SK-N-SH (cell line): Measurements from ENCODE around the gene GIPC2. TPM values are rescaled to one million over a fixed set of nuclear protein-coding genes. Genes with fewer than 3 reads are reported as not detected.

Experiments
- CTCF ChIA-PET: fragments of 300-600, 350-600 bp; formaldehyde crosslinking; extraction: SDS; loops from one replicate; lab custom pipeline; 2021; lab: Yijun Ruan, JAX
- POLR2A ChIA-PET: fragments of 350-600 bp; sonication (Branson Sonifier 250); formaldehyde crosslinking; extraction: SDS; loops from one replicate; lab custom pipeline; 2020; ENCODE audit warnings: antibody characterized with exemption, inconsistent platforms; lab: Yijun Ruan, JAX
- DNase-seq: peaks from one replicate; pipeline ENCODE4 v3.0.0; 2012
- H2AFZ ChIP-seq: fragments of 200-600 bp; sonication (generic); 2 replicates; pipeline ENCODE4 v1.8.1; 2016; ENCODE audit warnings: antibody characterized with exemption, mild to moderate bottlenecking, low read depth
- H3F3A ChIP-seq: fragments of 200-600 bp; sonication (generic); replicated peaks from 2 replicates; pipeline ENCODE3; 2016; ENCODE audit warnings: antibody characterized with exemption, mild to moderate bottlenecking; ENCODE audit not compliant: insufficient read depth
- H3K27ac ChIP-seq, 2 experiments: fragments of 200-500 bp in 1 of 2; fragments of 200-600 bp in 1 of 2; sonication (Bioruptor generic) in 1 of 2; sonication (generic), shearing (Covaris generic) in 1 of 2; 2 replicates each; pipeline versions ENCODE4 v1.5.1 to v1.6.1; 2014 to 2016; ENCODE audit warnings: low read depth in 2 of 2, inconsistent platforms in 1 of 2, low read length in 1 of 2, mild to moderate bottlenecking in 1 of 2, mixed read lengths in 1 of 2
- H3K27me3 ChIP-seq: fragments of 200-600 bp; sonication (generic), shearing (Covaris generic); 2 replicates; pipeline ENCODE4 v1.6.1; 2016; ENCODE audit warnings: mixed run types; ENCODE audit not compliant: insufficient read depth
- H3K36me3 ChIP-seq, 2 experiments: fragments of 200-500 bp in 1 of 2; fragments of 200-600 bp in 1 of 2; sonication (Bioruptor generic) in 1 of 2; sonication (generic) in 1 of 2; replicated peaks in 1 of 2; 2 replicates each; pipeline versions ENCODE3 to v1.5.1; 2014 to 2016; ENCODE audit warnings: low read length in 1 of 2, mild to moderate bottlenecking in 1 of 2; ENCODE audit not compliant: insufficient read depth in 2 of 2, control insufficient read depth in 1 of 2
- H3K4me1 ChIP-seq, 2 experiments: fragments of 200-500 bp in 1 of 2; fragments of 200-600 bp in 1 of 2; sonication (Bioruptor generic) in 1 of 2; sonication (generic), shearing (Covaris generic) in 1 of 2; 2 replicates each; pipeline versions ENCODE4 v1.5.1 to v1.6.1; 2014 to 2016; ENCODE audit warnings: low read depth in 1 of 2, low read length in 1 of 2, mixed run types in 1 of 2; ENCODE audit not compliant: insufficient read depth in 2 of 2, control insufficient read depth in 1 of 2
- H3K4me2 ChIP-seq: fragments of 200-600 bp; sonication (generic), shearing (Covaris generic); 2 replicates; pipeline ENCODE4 v1.6.1; 2017; ENCODE audit warnings: mixed run types
- H3K4me3 ChIP-seq, 2 experiments: fragments of 200-500 bp in 1 of 2; fragments of 200-600 bp in 1 of 2; sonication (Bioruptor generic) in 1 of 2; sonication (generic), shearing (Covaris generic) in 1 of 2; 2 replicates each; pipeline versions ENCODE4 v1.5.1 to v1.8.1; 2014 to 2016; ENCODE audit warnings: low read depth in 2 of 2, inconsistent platforms in 1 of 2, low read length in 1 of 2, mild to moderate bottlenecking in 1 of 2, mixed read lengths in 1 of 2, moderate library complexity in 1 of 2
- H3K79me2 ChIP-seq: fragments of 200-600 bp; sonication (generic); 2 replicates; pipeline ENCODE4 v1.8.1; 2017; ENCODE audit warnings: mild to moderate bottlenecking; ENCODE audit not compliant: insufficient read depth
- H3K9ac ChIP-seq: fragments of 200-600 bp; sonication (generic); 2 replicates; pipeline ENCODE4 v1.6.1; 2017; ENCODE audit warnings: mixed run types
- H3K9me2 ChIP-seq: fragments of 200-600 bp; sonication (generic); 2 replicates; pipeline ENCODE4 v1.6.1; 2017; ENCODE audit warnings: mixed run types
- H3K9me3 ChIP-seq: fragments of 200-600 bp; sonication (generic); 2 replicates; pipeline ENCODE4 v1.6.1; 2017; ENCODE audit warnings: mixed run types, mild to moderate bottlenecking, moderate library complexity
- H4K20me1 ChIP-seq: fragments of 200-600 bp; sonication (generic); 2 replicates; pipeline ENCODE4 v1.6.1; 2017; ENCODE audit warnings: mild to moderate bottlenecking, mixed run types; ENCODE audit not compliant: insufficient read depth
- CTCF ChIP-seq: fragments of 200-600 bp; sonication (generic); IDR thresholded peaks from 2 replicates; pipeline ENCODE4 v1.6.1; 2017; ENCODE audit warnings: antibody characterized with exemption, mild to moderate bottlenecking, moderate library complexity
- ELF1 ChIP-seq: IDR thresholded peaks from 2 replicates; pipeline ENCODE4 v1.4.0; 2012
- EP300 ChIP-seq, 2 experiments: IDR thresholded peaks; 2 replicates each; pipeline versions ENCODE4 v1.4.0 to v1.6.1; 2012; ENCODE audit warnings: borderline replicate concordance in 1 of 2, low read depth in 1 of 2, low read length in 1 of 2
- EZH2phosphoT487 ChIP-seq: fragments of 200-600 bp; sonication (generic); IDR thresholded peaks from 2 replicates; pipeline ENCODE4 v1.6.1; 2017; ENCODE audit warnings: low read depth, mixed run types, mild to moderate bottlenecking, antibody characterized with exemption, moderate library complexity, borderline replicate concordance
- FOSL2 ChIP-seq: IDR thresholded peaks from 2 replicates; pipeline ENCODE4 v1.4.0; 2012; ENCODE audit warnings: low read depth, mild to moderate bottlenecking, moderate library complexity, borderline replicate concordance
- FOXM1 ChIP-seq: IDR thresholded peaks from 2 replicates; pipeline ENCODE4 v1.4.0; 2012; ENCODE audit warnings: low read depth, mild to moderate bottlenecking
- IRF3 ChIP-seq: fragments of 150-350 bp; IDR thresholded peaks from 2 replicates; pipeline ENCODE4 v1.6.1; 2016; ENCODE audit warnings: mild to moderate bottlenecking, low read depth, low read length
- JUND ChIP-seq: IDR thresholded peaks from 2 replicates; pipeline ENCODE4 v1.4.0; 2012
- MAX ChIP-seq: IDR thresholded peaks from 2 replicates; pipeline ENCODE4 v1.4.0; 2012; ENCODE audit warnings: low read depth
- MEF2A ChIP-seq: IDR thresholded peaks from 2 replicates; pipeline ENCODE4 v1.4.0; 2012; ENCODE audit warnings: low read depth, borderline replicate concordance
- MXI1 ChIP-seq: IDR thresholded peaks from 2 replicates; pipeline ENCODE4 v1.6.1; 2012; ENCODE audit warnings: mild to moderate bottlenecking, low read depth, low read length, improper control_type of control experiment
- NFIC ChIP-seq: IDR thresholded peaks from 2 replicates; pipeline ENCODE4 v1.4.0; 2012; ENCODE audit warnings: borderline replicate concordance
- PBX3 ChIP-seq: IDR thresholded peaks from 2 replicates; pipeline ENCODE4; 2012
- RAD21 ChIP-seq: IDR thresholded peaks from 2 replicates; pipeline ENCODE4 v1.6.1; 2012; ENCODE audit warnings: mild to moderate bottlenecking, low read length
- RCOR1 ChIP-seq: fragments of 150-350 bp; IDR thresholded peaks from 2 replicates; pipeline ENCODE4 v1.6.1; 2017; ENCODE audit warnings: antibody characterized with exemption, low read length
- REST ChIP-seq: IDR thresholded peaks from 2 replicates; pipeline ENCODE4 v1.6.1; 2012; ENCODE audit warnings: mild to moderate bottlenecking, low read depth, low read length, moderate library complexity
- RXRA ChIP-seq: IDR thresholded peaks from 2 replicates; pipeline ENCODE4 v1.4.0; 2012; ENCODE audit warnings: low read depth, mild to moderate bottlenecking, borderline replicate concordance
- TAF1 ChIP-seq: IDR thresholded peaks from 2 replicates; pipeline ENCODE4 v1.6.1; 2012; ENCODE audit warnings: low read depth, mild to moderate bottlenecking, low read length, moderate library complexity, borderline replicate concordance
- USF1 ChIP-seq: IDR thresholded peaks from 2 replicates; pipeline ENCODE4 v1.4.0; 2012; ENCODE audit warnings: low read depth, borderline replicate concordance
- ZBTB33 ChIP-seq: IDR thresholded peaks from 2 replicates; pipeline ENCODE4 v1.4.0; 2012; ENCODE audit warnings: low read depth, borderline replicate concordance
- polyA plus RNA-seq, 3 experiments: library from polyadenylated mRNA; depleted of rRNA; stranded (reverse); fragments of >200 nt; gene quantifications; 2 replicates each; pipeline ENCODE4 v1.2.3, GENCODE V29; 2012

GIPC2 gene
- polyA plus RNA-seq, 1 of the 3 experiments (the other 2 are of a cell fraction): 0.02 TPM

GRCh38 chr1:78053498-78053897 is 7.7 kb downstream of the GIPC2 start (continued):
- TF ChIP-seq MXI1 (no peak), MEF2A (no peak), EZH2phosphoT487 (no peak), RCOR1 (no peak)

GRCh38 chr1:78054559-78054958 is 8.8 kb downstream of the GIPC2 start:
- POLR2A ChIA-PET: no interaction called here
- Histone ChIP-seq H3K9ac (no peak overlapping the region), H3K9me2 (no peaks in the 10 kb centered on the region), H3K36me3 (no peaks in the 10 kb centered on the region), H3K4me2 (no peak overlapping the region), H3K79me2 (no peaks in the 10 kb centered on the region), H3K9me3 (no peaks in the 10 kb centered on the region), H3K4me1 (no peaks in the 10 kb centered on the region; a peak in 1 of 4 replicates), H2AFZ (peak overlapping the region; percentile 9; the same call in 1 of the 2 replicates), H4K20me1 (no peaks in the 10 kb centered on the region), H3K4me3 (no peak overlapping the region), H3K27me3 (no peaks in the 10 kb centered on the region), H3F3A (peaks cover 3% of the 10 kb centered on the region), H3K27ac (no peak overlapping the region)
- DNase-seq: no peak
- TF ChIP-seq MXI1 (no peak), REST (no peak), CTCF (no peak), TAF1 (no peak), ELF1 (no peak), MEF2A (no peak), ZBTB33 (no peak), FOXM1 (no peak), RAD21 (no peak), IRF3 (no peak), PBX3 (no peak), EP300 (IDR thresholded peaks at IDR 0.05; ENCODE audit: borderline replicate concordance in 1 of 2, low read depth in 1 of 2, low read length in 1 of 2) (no peak), JUND (no peak), NFIC (no peak), FOSL2 (no peak), RXRA (no peak), USF1 (no peak), MAX (no peak), EZH2phosphoT487 (no peak)
- CTCF ChIA-PET: no interaction called here
